HG03103 (cell line): ENCODE measurements around the gene SERPINE1.

Experiments used
- ATAC-seq: cut with Tn5 transposase; IDR thresholded peaks from one replicate; pipeline ENCODE4 v1.9.1; 2021; ENCODE audit warnings: low read depth; ENCODE audit not compliant: unreplicated experiment

Gene SERPINE1

DNA sequence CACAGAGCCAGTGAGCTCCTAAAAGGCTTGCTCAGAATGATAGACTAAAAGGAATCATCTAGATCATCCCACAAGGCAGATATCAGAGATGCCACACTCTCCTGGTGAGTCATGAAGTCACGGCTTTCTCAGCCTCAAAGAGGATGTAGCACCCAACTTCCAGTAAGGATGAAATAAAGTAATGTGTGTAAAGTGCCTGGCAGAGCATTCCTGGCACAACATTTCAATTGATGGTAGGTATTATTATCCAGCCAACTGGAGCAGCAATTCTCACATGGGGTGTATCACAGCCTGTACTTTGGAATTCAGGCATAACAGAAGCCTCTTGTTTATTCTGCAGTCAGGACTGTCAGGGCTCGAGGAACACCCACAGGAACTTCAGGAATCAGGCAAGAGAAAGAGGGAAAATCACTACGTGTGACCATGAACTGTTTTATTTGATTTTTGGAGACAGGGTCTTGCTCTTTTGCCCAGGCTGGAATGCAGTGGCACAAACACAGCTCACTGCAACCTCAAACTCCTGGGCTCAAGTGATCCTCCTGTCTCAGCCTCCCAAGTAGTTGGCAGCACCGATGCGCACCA, 58.4 kb downstream of the SERPINE1 start:
- ATAC-seq: no peak

DNA sequence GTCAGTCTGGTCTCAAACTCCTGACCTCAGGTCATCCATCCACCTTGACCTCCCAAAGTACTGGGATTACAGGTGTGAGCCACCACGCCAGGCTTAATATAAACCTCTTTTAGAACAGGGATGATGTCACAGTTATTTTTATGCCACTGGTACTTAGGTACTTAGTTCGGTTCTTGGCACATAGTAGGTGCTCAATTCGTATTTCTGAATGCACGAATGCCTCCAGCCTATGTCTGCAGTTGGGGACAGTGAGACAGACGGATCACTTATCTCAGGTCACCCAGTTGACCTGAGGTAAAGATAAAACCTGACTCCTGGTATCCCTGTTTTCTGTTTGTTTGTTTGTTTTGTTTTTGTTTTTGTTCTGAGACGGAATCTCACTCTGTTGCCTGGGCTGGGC, 59.3 kb downstream of the SERPINE1 start:
- ATAC-seq: no peak

DNA sequence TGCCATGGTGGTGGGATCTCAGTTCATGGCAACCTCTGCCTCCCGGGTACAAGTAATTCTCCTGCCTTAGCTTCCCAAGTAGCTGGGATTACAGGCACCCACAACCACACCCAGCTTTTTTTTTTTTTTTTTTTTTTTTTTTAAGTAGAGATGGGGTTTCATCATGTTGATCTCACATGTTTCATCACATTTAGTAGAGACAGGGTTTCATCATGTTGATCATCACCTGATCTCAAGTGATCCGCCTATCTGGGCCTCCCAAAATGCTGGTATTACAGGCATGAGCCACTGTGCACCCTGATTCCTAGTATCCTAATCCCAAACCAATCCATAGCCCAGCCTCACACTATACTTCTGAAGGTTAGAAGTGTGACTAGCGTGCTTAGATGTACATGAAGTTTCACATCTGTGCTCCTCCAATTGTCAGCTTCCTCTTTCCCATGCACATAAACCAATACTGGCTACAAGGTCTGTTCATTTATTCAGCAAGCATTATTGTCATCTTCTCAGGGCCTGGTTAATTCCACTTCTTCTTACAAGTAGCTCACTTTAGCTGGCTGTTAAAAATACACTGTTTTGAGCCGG, 60.0 kb downstream of the SERPINE1 start:
- no peak for ATAC-seq
